ENCODE data around the gene CDK4. TPM values are rescaled to one million over a fixed set of nuclear protein-coding genes. Genes with fewer than 3 reads are reported as not detected.

CDK4 gene
- total RNA-seq, 1 donor from 2014 or later, result 227 TPM

- peaks cover 28% of the 10 kb centered on the region for H3K36me3 Mint-ChIP-seq (ENCODE audit: low read depth)
- peaks cover 36% of the 10 kb centered on the region for H3K4me1 Mint-ChIP-seq (ENCODE audit: low read depth)
- peaks cover 2% of the 10 kb centered on the region for H3K27me3 Mint-ChIP-seq (ENCODE audit: insufficient read depth)
- no peaks in the 10 kb centered on the region for H3K9me3 Mint-ChIP-seq
- no peak for DNase-seq (ENCODE audit: low spot score)
- H3K27ac Mint-ChIP-seq, result no peak overlapping the region
- no peak overlapping the region for H3K4me3 Mint-ChIP-seq
- intact Hi-C loops (cut with micrococcal nuclease), result loop anchor here (10.0 kb wide), 1 partner anchor 1125 kb away; the partner anchor contains the start of gene BAZ2A
Measured at GRCh38 chr12:57759360-57759980, 7.4 kb upstream of the CDK4 start.

GRCh38 chr12:57758552-57759359 is 6.6 kb upstream of the CDK4 start:
- Mint-ChIP-seq H3K4me1 (ENCODE audit: low read depth) (peaks cover 39% of the 10 kb centered on the region), H3K27ac (no peak overlapping the region), H3K36me3 (ENCODE audit: low read depth) (peaks cover 24% of the 10 kb centered on the region), H3K9me3 (no peaks in the 10 kb centered on the region), H3K4me3 (no peak overlapping the region), H3K27me3 (ENCODE audit: insufficient read depth) (peaks cover 3% of the 10 kb centered on the region)
- intact Hi-C loops (cut with micrococcal nuclease), result loop anchor here (10.0 kb wide), 1 partner anchor 1124 kb away; the partner anchor contains the start of gene BAZ2A
- no peak for DNase-seq (ENCODE audit: low spot score)

GRCh38 chr12:57757771-57758170 is 5.7 kb upstream of the CDK4 start:
- no peaks in the 10 kb centered on the region for H3K9me3 Mint-ChIP-seq
- no peak overlapping the region for H3K27ac Mint-ChIP-seq
- intact Hi-C loops (cut with micrococcal nuclease), result loop anchor here (10.0 kb wide), 1 partner anchor 1123 kb away; the partner anchor contains the start of gene BAZ2A
- H3K36me3 Mint-ChIP-seq (ENCODE audit: low read depth), result peaks cover 14% of the 10 kb centered on the region
- H3K4me1 Mint-ChIP-seq (ENCODE audit: low read depth), result peaks cover 40% of the 10 kb centered on the region
- no peak for DNase-seq (ENCODE audit: low spot score)
- peaks cover 3% of the 10 kb centered on the region for H3K27me3 Mint-ChIP-seq (ENCODE audit: insufficient read depth)
- no peak overlapping the region for H3K4me3 Mint-ChIP-seq

- no peaks in the 10 kb centered on the region for H3K9me3 Mint-ChIP-seq
- H3K27ac Mint-ChIP-seq, result peak overlapping the region; percentile 70
- H3K4me3 Mint-ChIP-seq, result peak overlapping the region; percentile 89
- peaks cover 51% of the 10 kb centered on the region for H3K4me1 Mint-ChIP-seq (ENCODE audit: low read depth)
- peaks cover 3% of the 10 kb centered on the region for H3K27me3 Mint-ChIP-seq (ENCODE audit: insufficient read depth)
- peaks cover 16% of the 10 kb centered on the region for H3K36me3 Mint-ChIP-seq (ENCODE audit: low read depth)
- intact Hi-C loops (cut with micrococcal nuclease), result loop anchor here (1.0 to 10.0 kb wide), 3 partner anchors 9 to 1122 kb away; partner anchors contain the start of gene BAZ2A
- DNase-seq (ENCODE audit: low spot score), result peak; percentile 61
Measured at GRCh38 chr12:57756406-57757341, 4.6 kb upstream of the CDK4 start.

- DNase-seq (ENCODE audit: low spot score), result no peak
- intact Hi-C loops (cut with micrococcal nuclease), result loop anchor here (1.0 to 10.0 kb wide), 3 partner anchors 10 to 1121 kb away; partner anchors contain the start of gene BAZ2A
- H3K27ac Mint-ChIP-seq, result peak overlapping the region; percentile 1
- no peaks in the 10 kb centered on the region for H3K9me3 Mint-ChIP-seq
- peaks cover 3% of the 10 kb centered on the region for H3K27me3 Mint-ChIP-seq (ENCODE audit: insufficient read depth)
- peaks cover 25% of the 10 kb centered on the region for H3K36me3 Mint-ChIP-seq (ENCODE audit: low read depth)
- H3K4me3 Mint-ChIP-seq, result peak overlapping the region; percentile 89
- H3K4me1 Mint-ChIP-seq (ENCODE audit: low read depth), result peaks cover 61% of the 10 kb centered on the region
Measured at GRCh38 chr12:57755454-57756372, 3.6 kb upstream of the CDK4 start.

- Mint-ChIP-seq H3K4me3 (no peak overlapping the region), H3K9me3 (no peaks in the 10 kb centered on the region), H3K27ac (no peak overlapping the region), H3K36me3 (ENCODE audit: low read depth) (peaks cover 31% of the 10 kb centered on the region), H3K27me3 (ENCODE audit: insufficient read depth) (peaks cover 3% of the 10 kb centered on the region), H3K4me1 (ENCODE audit: low read depth) (peaks cover 67% of the 10 kb centered on the region)
- intact Hi-C loops (cut with micrococcal nuclease), result loop anchor here (10.0 kb wide), 1 partner anchor 1120 kb away; the partner anchor contains the start of gene BAZ2A
- no peak for DNase-seq (ENCODE audit: low spot score)
Measured at GRCh38 chr12:57755194-57755453, 3.0 kb upstream of the CDK4 start.

- Mint-ChIP-seq H3K27ac (peak within 1 kb of the TSS; percentile 86), H3K4me3 (peak within 1 kb of the TSS; percentile 94), H3K27me3 (ENCODE audit: insufficient read depth) (peaks cover 3% of the 10 kb centered on the region), H3K9me3 (no peaks in the 10 kb centered on the region), H3K36me3 (ENCODE audit: low read depth) (peaks cover 27% of the 10 kb centered on the region), H3K4me1 (ENCODE audit: low read depth) (peaks cover 65% of the 10 kb centered on the region)
- intact Hi-C loops (cut with micrococcal nuclease), result loop anchor here (5.0 to 10.0 kb wide), 2 partner anchors 1120 to 1827 kb away; partner anchors contain the start of genes BAZ2A and PYM1
- DNase-seq (ENCODE audit: low spot score), result peak; percentile 84
Measured at GRCh38 chr12:57754411-57755193, 2.5 kb upstream of the CDK4 start, which contains the start of gene MARCHF9. TSS of gene MARCHF9 (plus strand) at chr12:57755103. CDS start at chr12:57755529, 426 bp downstream.

GRCh38 chr12:57753756-57754337 is 1.7 kb upstream of the CDK4 start:
- peaks cover 64% of the 10 kb centered on the region for H3K4me1 Mint-ChIP-seq (ENCODE audit: low read depth)
- peak overlapping the region; percentile 94 for H3K4me3 Mint-ChIP-seq
- H3K9me3 Mint-ChIP-seq, result no peaks in the 10 kb centered on the region
- DNase-seq (ENCODE audit: low spot score), result no peak
- peaks cover 3% of the 10 kb centered on the region for H3K27me3 Mint-ChIP-seq (ENCODE audit: insufficient read depth)
- intact Hi-C loops (cut with micrococcal nuclease), result loop anchor here (2.0 to 10.0 kb wide), 3 partner anchors 1119 to 1827 kb away; partner anchors contain the start of genes BAZ2A, PYM1 and ZC3H10
- peak overlapping the region; percentile 86 for H3K27ac Mint-ChIP-seq
- peaks cover 26% of the 10 kb centered on the region for H3K36me3 Mint-ChIP-seq (ENCODE audit: low read depth)

- Mint-ChIP-seq H3K27ac (peak overlapping the region; percentile 95), H3K36me3 (ENCODE audit: low read depth) (peaks cover 29% of the 10 kb centered on the region), H3K27me3 (ENCODE audit: insufficient read depth) (peaks cover 3% of the 10 kb centered on the region), H3K4me1 (ENCODE audit: low read depth) (peaks cover 65% of the 10 kb centered on the region), H3K9me3 (no peaks in the 10 kb centered on the region), H3K4me3 (peak overlapping the region; percentile 94)
- intact Hi-C loops (cut with micrococcal nuclease), result loop anchor here (1.0 to 10.0 kb wide), 11 partner anchors 8 to 1825 kb away; partner anchors contain the start of genes BAZ2A, CTDSP2, EEF1AKMT3 and MBD6
- no peak for DNase-seq (ENCODE audit: low spot score)
Measured at GRCh38 chr12:57752668-57753000, 524 bp upstream of the CDK4 start.

- Mint-ChIP-seq H3K4me3 (peak overlapping the region; percentile 94), H3K27me3 (ENCODE audit: insufficient read depth) (peaks cover 3% of the 10 kb centered on the region), H3K9me3 (no peaks in the 10 kb centered on the region), H3K27ac (peak overlapping the region; percentile 95), H3K36me3 (ENCODE audit: low read depth) (peaks cover 40% of the 10 kb centered on the region), H3K4me1 (ENCODE audit: low read depth) (peaks cover 67% of the 10 kb centered on the region)
- DNase-seq (ENCODE audit: low spot score), result no peak
- intact Hi-C loops (cut with micrococcal nuclease), result loop anchor here (5.0 to 10.0 kb wide), 2 partner anchors 1117 to 1824 kb away; partner anchors contain the start of genes BAZ2A and PYM1
Measured at GRCh38 chr12:57751432-57751787, 700 bp downstream of the CDK4 start.
